Stimulated activated CD8-positive, alpha-beta memory T cell treated with anti-CD3 and anti-CD28 coated beads, Interleukin-7, amount 100 ng/mL, for 24 hours (primary cell): Measurements from ENCODE around the gene JMJD1C.
"Not testable (repeated sequence)": the region's sequence is repeated elsewhere in the genome, so short reads cannot be mapped to it uniquely, and the experiment has no call there.

Experiments used
- DNase-seq: peaks from one replicate; pipeline ENCODE4 v3.0.0-alpha.2; 2020; ENCODE audit warnings: low read depth

JMJD1C gene

DNA sequence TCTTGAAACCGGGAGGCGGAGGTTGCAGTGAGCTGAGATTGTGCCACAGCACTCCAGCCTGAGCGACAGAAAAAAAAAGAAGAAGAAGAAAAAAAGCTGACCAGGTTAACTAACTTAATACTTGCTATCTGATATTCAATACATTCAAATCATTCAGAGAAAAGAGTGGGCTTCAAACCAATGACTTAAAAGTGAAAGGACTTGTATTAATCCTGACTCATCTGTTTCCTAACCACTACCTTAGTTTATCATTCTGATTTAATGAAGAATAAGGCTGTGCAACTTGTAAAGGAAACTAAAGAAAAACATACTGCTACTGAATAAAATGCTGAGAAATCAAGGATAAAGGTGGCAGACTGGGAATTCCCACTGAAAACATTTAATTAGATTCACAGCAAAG is 204.3 kb downstream of the JMJD1C start:
- DNase-seq = no peak

DNA sequence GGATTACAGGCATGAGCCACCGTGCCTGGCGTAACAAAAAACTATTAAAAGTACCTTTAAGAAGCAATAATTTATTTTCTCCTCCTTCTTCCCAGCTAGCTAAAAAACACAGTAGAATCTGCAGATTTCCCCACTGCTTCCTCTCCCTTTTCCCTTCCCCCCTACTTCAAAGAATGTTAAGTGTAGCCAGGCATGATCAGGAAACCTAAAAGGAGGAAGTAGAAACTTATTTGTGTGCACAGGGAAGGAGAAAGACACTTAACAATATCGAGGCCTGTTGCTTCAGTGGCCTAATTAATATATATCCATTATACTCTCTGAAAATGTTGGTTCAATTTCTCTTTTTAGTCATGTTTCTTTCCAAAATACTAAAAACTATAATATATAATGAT is 204.9 kb downstream of the JMJD1C start:
- DNase-seq = no peak

DNA sequence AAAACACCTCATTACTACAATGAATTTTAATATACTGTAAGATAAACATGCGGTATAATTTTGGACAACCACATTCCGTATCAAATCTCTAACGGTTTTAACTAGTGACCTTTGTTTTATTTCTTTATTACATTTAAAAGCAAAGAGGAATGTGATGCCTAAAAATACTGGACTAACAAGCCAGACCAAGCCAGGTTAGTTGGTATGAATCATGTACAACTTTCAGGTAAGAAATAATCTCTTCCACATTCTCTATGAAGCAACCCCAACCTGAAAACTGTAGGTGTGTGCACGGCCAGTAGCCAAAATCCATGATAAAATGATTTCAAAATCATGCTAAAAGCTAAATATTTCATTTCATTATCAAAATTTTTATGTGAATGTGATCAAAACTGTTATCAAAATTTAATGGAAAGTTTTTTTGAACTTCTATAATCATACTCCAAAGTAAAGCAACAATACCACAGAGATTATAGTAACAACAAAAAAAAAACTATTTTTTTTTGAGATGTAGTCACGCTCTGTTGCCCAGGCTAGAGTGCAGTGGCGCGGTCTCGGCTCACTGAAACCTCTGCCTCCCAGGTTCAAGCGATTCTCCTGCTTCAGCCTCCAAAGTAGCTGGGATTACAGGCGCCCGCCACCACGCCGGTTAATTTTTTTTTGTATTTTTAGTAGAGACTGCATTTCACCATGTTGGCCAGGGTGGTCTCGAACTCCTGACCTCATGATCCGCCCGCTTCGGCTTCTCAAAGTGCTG is 205.5 kb downstream of the JMJD1C start:
- DNase-seq = no peak

DNA sequence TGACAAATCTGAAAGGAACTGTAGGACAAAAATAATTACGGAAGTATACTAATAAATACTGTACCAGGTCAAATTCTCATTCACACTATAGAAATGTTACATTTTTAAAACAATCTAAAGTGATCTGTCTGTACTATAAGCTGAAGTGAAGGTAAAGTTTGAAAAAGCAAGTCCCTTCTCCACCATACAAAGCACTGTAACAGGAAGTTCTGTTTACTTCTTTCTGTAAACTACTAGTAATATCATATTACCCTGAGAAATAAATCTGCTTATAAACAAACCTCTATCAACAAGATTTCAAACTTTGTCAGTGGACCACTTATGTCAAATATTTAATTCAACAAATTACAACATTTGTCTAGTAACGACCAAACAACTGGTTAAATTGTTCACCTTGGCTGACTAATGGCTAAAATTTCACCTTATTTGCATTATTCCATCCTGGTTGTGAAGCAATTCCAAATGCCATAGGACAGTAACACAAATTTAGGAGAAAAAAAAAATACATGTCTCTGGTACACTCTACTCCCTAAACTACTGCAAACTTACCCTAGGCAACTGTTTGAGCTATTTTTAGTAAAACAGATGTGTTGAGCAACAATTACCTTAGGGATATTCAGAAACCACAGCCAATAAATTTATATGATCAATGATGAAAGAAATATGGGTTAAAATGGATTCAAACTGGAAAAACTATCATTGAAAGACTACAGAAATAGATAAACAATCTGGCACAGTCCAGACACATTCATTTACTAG is 206.7 kb downstream of the JMJD1C start:
- DNase-seq = no peak

DNA sequence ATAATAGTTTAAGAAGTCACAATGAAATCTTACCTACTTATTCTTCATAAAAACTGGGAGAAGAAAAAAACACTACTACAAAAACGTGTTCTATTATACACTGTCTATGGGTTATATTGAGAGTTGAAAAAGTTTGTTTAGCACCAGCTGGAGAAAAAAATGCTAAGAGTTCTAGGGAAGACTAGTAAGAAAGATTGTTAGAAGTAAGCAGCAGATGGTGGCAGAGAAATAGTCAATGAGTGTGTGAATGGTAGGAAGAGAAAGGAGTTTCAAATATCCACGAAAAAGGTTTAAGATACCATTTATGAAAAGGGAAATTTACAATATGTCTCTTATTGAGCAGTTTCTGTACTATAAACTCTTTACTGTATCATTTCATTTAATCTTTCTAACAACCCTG is 208.0 kb downstream of the JMJD1C start:
- no peak for DNase-seq

DNA sequence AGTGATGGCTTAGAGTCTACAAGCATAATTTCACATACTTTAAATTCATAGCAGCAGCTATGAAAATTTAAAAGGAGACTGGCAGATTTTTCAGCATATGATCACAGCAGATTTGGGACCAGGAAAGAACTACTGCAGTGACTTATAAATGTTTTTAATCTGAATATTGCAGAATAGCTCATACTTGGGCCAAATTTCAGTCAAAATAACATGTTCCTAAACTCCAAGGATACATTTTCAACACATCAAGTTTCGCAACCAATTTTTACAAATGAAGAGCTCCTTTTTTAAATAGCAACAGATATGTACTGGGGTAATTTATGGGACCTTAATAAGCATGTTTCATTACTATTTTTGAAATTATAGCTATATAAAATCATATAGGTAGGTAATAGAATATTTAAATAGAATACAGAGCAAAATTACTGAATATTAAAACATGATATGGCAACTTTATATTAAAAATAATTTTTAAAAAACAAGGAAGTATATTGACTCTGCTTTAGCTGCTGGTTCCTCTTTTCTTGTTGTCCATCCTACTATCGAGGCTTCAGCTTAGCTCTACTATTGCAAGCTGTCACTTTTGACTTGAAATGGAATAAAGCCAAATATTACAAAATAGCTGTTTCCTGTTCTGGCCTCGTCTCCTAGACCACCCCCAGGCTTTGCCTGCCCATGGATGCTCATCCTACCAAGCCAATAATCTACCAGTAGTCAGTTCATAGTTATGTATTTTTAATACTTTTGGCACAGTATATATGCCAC is 209.6 kb downstream of the JMJD1C start:
- no peak for DNase-seq

DNA sequence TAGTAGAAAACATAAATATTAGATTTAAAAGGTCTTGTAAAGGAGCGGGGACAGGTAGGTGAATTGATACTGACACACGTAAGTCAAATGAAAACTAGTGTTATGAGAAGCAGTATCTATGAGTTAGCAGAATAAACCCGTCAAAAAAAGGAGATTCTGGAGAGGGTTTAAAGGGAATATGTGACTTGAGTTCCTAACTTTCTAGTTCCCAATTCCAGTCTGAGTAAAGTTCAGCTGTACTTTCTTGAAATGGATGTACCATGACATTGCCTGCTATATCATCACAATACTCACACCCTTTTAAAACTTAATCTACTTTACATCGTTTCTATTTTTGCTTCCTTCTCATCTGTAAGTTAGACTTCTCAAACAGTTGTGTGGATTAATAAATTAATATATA is 210.5 kb downstream of the JMJD1C start:
- no peak for DNase-seq

DNA sequence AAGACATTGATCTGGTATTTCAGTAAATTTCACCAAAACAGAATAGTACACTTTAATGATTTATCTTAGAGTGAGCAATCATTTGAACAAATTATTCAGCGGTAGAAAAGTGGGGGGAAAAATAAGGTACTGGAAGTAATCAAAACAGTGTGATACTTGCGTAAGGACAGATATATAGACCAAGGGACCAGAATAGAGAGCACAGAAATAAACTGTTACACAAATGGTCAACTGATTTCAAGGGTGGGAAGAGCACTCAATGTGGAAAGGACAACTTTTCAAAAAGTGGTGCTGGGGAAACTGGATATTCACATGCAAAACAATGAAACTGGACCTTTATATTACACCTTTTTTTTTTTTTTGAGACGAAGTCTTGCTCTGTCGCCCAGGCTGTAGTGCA is 212.7 kb downstream of the JMJD1C start:
- DNase-seq = no peak

DNA sequence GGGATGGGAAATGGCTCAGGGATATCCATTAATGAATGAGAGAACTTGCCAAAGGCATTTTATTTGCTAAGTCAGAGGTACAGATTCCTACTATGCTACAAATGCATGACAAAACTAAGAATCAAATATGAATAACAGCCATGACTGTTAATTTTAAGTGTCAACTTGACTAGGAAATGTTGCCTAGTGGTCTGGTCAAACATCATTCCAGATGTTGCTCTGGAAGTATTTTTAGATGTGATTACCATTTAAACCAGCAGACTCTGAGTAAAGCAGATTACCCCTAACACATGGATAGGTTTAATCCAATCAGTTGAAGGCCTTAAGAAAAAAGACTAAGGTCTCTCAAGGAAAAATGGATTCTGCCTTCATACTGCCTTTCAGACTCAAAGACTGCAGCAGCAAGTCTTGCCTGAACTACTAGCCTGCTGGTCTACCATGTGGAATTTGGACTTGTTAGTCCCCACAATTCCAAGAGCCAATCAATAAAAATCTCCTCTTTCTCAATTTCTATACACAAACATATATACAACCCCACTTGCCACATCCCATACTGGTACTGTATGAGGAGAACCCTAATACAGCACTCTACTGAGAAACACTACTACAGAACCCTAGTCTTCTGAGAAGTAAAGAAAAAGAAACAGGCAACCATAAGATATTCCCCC is 213.5 kb downstream of the JMJD1C start:
- DNase-seq = no peak

DNA sequence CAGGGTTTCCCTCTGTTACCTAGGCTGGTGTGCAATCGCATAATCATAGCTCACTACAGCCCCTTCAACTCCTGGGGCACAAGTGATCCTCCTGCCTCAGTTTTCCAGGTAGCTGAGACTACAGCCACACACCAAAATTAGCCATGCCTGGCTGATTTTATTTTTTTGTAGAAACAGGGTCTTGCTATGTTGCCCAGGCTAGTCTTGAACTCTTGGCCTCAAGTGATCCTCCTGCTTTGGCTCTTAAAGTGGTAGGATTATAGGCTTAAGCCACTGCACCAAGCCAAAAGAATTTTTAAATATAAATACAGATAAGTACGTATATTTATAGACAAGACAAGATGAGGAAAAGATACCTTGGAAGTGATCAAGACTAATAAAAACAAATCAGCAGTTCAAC is 215.7 kb downstream of the JMJD1C start:
- DNase-seq = no peak

DNA sequence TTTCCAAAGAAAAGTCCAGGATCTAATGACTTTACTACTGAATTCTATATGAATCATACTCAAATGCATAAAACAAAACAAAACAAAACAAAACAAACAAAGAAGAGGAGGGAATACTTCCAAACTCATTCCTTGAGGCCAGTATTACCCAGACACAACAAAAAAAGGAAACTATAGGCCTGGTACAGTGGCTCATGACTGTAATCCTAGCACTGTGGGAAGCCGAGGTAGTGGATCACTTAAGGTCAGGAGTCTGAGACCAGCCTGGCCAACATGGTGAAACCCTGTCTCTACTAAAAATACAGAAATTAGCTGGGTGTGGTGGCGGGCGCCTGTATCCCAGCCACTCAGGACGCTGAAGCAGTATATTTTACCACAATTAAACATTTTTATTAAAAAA is 218.0 kb downstream of the JMJD1C start:
- no peak for DNase-seq

DNA sequence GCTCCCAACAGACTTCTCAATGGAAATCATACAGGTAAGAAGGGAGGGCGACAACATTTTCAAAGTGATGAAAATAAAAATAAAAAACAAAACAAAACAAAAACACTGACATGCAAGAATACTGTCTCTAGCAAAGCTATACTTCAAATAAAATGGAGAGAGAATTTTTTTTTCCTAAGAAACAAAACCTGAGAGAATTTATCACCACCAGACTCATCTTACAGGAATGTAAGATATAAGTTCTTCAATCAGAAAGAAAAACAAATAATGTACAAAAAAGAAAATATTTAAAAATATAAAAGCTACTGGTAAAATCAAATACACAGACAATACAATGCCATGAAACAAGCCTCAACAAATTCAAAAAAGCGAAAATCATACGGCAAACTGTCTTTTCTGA is 219.4 kb downstream of the JMJD1C start:
- no peak for DNase-seq

DNA sequence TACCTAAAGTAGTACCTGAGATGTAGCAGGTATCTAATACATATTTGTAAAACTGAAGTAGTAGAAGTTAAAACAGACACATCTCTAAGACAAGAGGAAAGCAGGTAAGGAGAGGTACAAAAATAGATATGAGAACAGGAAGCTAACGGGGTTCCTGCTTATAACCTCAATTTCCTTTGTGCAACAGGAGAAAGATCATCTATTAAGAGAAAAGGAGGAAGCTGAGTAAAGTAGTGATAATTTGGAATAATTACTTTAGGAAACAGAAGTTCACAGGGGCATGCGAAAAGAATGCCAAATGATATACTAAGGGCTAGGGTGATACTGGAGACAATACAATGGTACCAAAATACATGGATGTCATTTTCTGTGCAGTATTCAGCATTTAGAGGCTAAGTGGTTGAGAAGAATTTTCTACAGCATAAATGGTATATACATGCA is 223.9 kb downstream of the JMJD1C start:
- DNase-seq = no peak

DNA sequence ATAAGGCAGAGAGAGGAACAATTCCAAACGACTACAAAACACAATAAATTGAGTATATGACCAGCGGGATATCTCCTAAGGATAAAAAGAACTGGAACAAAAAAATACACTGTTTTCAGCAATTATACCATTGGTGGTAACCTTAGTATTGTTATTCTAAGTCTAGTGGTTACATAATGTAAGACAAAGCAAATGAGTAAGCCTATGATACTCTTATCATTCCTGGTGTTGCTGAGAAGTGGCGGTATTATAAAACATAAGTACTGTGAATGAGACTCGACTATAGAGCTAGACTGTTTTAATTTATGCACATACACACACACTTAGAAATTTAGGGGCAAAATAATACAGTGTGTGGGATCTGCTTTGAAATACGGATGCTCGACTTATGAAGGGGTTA is 225.0 kb downstream of the JMJD1C start:
- DNase-seq = no peak

DNA sequence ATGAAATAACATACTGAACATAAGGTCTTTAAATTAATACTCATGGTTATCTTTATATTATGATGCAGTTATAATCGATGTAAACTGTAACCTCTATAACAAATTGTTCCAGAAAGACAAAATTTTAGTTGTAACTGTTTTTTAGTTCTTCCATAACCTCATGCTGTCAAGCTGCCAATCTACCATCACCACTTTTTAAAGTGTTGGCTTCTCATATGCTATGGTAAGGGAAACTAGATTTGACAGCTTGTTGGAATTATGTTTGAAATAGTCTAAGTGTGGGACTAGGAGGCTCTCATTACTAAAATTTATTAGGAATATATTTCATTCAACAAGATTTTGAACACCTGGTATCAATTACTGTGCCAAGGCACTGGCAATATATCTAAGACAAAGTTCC is 227.3 kb downstream of the JMJD1C start:
- no peak for DNase-seq

DNA sequence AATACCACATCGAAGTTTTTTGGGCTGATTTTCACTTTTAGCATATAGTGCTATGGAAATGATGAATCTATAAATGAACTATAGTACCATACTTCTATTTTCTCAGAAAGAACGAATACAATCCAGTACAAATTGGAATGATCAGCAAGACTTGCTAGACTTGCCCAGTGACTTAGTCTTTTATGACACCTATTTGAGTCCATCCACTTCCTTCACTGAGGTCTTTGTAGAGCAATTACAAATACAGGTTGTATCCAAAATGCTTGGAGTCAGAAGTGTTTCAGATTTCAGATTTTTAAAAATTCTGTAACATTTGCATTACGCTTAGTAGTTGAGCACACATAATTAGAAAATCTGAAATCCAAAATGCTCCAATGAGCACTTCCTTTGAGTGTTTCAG is 228.4 kb downstream of the JMJD1C start:
- no peak for DNase-seq

DNA sequence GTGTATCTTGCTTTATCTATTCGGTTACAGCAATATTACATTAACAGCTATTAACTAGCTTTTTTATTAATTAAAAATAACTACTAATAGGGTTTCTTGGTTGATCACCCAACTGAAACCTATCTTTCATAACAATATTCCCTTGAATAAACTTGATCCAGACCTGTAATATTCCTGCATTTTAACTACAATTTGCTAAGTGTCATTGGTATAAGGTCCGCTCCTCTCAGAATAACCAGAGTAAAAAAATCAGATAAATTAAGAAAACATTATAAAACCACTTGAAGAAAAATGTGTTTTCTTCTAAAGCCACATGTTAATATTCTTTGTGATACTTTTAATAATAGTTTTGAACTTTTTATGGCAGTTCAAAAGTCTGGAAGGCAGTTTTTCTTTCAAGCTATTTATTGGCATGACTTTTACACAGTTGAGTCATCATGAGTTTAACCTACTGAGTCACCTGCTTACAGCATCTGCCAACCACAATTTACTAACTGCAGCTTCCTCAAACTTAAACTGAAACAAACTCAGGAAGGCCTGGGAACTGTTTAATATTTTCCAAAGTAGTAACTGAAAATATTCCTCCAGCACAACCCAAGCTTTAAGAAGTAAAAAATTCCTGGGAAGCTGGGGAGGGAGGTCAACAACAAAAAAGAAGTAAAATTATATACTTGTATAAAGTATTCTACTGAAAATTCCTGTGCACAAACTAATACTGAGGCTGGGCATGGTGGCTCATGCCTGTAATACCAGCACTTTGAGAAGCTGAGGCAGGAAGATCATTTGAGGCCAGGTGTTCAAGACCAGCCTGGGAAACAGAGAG is 229.5 kb downstream of the JMJD1C start:
- no peak for DNase-seq

DNA sequence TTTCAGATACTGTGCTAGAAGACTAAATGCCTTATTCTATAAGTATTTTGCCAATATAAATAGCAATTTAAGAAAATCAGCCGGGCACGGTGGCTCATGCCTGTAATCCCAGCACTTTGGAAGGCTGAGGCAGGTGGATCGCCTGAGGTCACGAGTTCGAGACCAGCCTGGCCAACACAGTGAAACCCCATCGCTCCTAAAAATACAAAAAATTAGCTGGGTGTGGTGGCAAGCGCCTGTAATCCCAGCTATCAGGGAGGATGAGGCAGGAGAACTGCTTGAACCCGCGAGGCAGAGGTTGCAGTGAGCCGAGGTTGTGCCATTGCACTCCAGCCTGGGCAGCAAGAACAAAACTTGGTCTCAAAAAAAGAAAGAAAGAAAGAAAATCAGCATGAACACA is 230.6 kb downstream of the JMJD1C start:
- DNase-seq = not testable (repeated sequence)

DNA sequence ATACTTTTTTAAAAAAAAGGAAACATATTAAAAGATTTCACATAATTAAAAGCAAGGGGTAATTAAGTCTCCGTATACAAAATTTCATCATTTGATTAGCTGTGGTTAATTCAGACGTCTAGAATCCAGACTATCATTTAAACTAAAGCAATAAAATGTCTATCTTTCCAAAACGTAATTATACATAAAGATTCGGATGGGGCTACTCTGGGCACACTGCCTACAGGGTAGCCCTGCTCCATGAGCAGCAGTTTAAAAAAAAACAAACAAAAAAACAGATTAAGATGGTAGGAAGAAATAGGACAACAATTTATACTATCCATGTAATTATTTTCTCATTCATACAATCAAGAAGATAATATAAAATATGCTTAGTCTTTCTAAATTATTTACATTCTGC is 236.6 kb downstream of the JMJD1C start:
- no peak for DNase-seq

DNA sequence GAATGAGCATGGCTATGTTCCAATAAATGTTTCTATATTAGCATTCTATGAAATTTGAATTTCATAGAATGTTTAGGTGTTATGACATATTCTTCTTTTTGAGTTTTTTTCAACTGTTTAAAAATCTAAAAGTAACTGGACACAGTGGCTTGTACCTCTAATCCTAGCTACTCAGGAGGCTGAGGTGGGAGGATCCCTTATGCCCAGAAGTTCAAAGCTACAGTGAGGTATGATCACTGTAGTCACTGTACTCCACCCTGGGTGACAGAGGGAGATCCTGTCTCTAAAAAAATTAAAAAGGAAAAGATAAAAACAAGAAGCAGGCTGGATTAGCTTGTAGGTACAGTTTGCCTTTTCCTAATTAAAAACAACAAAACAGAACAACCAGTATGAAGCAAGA is 237.5 kb downstream of the JMJD1C start:
- no peak for DNase-seq

DNA sequence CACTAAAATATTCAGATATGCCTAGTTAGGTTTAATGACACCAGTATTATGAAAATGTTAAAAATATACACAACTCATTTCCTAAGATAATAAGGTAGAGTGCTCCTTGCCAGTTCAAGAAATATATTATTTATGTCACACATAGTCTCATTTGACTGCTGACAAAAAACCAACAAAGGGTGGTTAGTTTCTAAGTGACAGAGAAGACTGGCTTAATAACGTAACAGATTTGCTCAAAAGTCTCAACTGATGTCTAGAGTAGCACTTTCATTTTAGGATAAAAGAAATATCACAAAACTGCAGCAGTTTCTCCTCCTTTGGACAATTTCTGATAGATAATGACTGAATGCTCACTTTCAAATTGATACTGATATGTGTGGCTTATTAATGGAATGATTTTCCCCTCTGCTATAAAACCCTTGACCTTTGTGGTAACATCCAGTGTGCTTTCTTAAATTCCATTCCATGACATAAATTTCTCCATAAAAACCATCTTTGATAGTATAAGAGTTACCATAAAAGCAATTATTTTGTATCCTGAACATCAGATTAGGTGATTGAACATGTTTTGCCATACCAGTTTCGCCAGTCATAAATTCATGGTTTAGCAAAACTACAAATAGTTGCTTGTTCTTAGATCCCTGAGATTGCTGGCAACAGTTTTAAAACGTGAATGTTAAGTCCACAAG is 238.4 kb downstream of the JMJD1C start:
- no peak for DNase-seq
